HepG2 (cell line): Measurements from ENCODE around the gene SPTA1.

Experiments used
- ATF3 ChIP-seq: sonication (generic); formaldehyde crosslinking; IDR thresholded peaks from 2 replicates; pipeline ENCODE4 v1.4.0; 2020; ENCODE audit warnings: missing genetic modification reagents
- CTCF ChIP-seq: sonication (generic); formaldehyde crosslinking; IDR thresholded peaks from 2 replicates; pipeline ENCODE4 v1.5.0; 2020; ENCODE audit warnings: mild to moderate bottlenecking, missing genetic modification reagents, moderate library complexity
- EZH2 ChIP-seq: conservative IDR thresholded peaks from 2 replicates; pipeline ENCODE4 v1.6.1; 2012; ENCODE audit warnings: mild to moderate bottlenecking, low read depth, low read length, moderate library complexity
- MED8 ChIP-seq: sonication (generic); formaldehyde crosslinking; IDR thresholded peaks from 2 replicates; pipeline ENCODE4 v1.8.1; 2023; ENCODE audit warnings: mild to moderate bottlenecking, missing genetic modification reagents; ENCODE audit not compliant: insufficient replicate concordance
- NR2C2 ChIP-seq: sonication (generic); formaldehyde crosslinking; IDR thresholded peaks from 2 replicates; pipeline ENCODE4 v1.4.0; 2020; ENCODE audit warnings: missing genetic modification reagents, mild to moderate bottlenecking, moderate library complexity, borderline replicate concordance
- NR2F2 ChIP-seq: IDR thresholded peaks from 2 replicates; pipeline ENCODE4 v1.6.1; 2012; ENCODE audit warnings: low read depth, inconsistent platforms, borderline replicate concordance
- ZNF350 ChIP-seq: sonication (generic); formaldehyde crosslinking; IDR thresholded peaks from 2 replicates; pipeline ENCODE4 v1.4.0; 2020; ENCODE audit warnings: mild to moderate bottlenecking, low read depth, missing genetic modification reagents, borderline replicate concordance
- ZNF382 ChIP-seq: sonication (generic); formaldehyde crosslinking; IDR thresholded peaks from 2 replicates; pipeline ENCODE4 v1.5.0; 2020; ENCODE audit warnings: missing genetic modification reagents, mild to moderate bottlenecking, borderline replicate concordance
- ZNF563 ChIP-seq: sonication (generic); formaldehyde crosslinking; IDR thresholded peaks from 2 replicates; pipeline ENCODE4 v1.8.0; 2022; ENCODE audit warnings: mild to moderate bottlenecking, moderate library complexity, missing genetic modification reagents
- ZNF737 ChIP-seq: sonication (generic); formaldehyde crosslinking; IDR thresholded peaks from 2 replicates; pipeline ENCODE4 v1.5.0; 2020; ENCODE audit warnings: missing genetic modification reagents, mild to moderate bottlenecking, borderline replicate concordance
- ZNF83 ChIP-seq: sonication (generic); formaldehyde crosslinking; IDR thresholded peaks from 2 replicates; pipeline ENCODE4 v1.4.0; 2020; ENCODE audit warnings: missing genetic modification reagents, mild to moderate bottlenecking, borderline replicate concordance

DNA sequence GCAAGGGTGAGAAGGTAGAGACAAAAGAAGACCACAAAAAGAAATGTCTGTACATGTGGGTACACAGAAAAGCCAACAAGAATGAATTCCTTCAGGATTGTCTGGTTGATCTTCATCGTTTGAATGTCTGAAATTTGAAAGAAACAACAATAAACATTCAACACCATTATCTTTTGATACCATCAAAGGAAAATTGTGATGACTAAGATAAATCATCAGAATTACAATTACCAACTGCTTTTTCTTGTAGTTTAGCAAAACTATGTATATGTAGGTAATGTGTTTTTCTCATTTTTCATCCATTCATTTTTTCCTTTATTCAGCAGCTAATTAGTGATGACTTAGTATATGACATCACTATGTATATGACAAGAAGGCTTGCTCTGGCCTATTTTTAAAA is 106.8 kb downstream of the SPTA1 start, which contains the start of gene OR10X1:
- no peak for TF ChIP-seq ZNF563
- no peak for TF ChIP-seq CTCF
- TF ChIP-seq NR2C2, result no peak
- TF ChIP-seq EZH2, result no peak
- no peak for TF ChIP-seq MED8 (CRISPR knock-in tag)
- no peak for TF ChIP-seq ATF3
- TF ChIP-seq NR2F2, result no peak
- TF ChIP-seq ZNF83, result no peak
- no peak for TF ChIP-seq ZNF737 (CRISPR knock-in tag)
- no peak for TF ChIP-seq ZNF350
- no peak for TF ChIP-seq ZNF382 (CRISPR knock-in tag)
